HG02610 (cell line): ENCODE data around the gene GATAD2B.

Source experiments
- ATAC-seq: cut with Tn5 transposase; IDR thresholded peaks from one replicate; pipeline ENCODE4 v1.9.1; 2021; ENCODE audit warnings: mild to moderate bottlenecking, moderate library complexity; ENCODE audit not compliant: unreplicated experiment

GATAD2B gene

DNA sequence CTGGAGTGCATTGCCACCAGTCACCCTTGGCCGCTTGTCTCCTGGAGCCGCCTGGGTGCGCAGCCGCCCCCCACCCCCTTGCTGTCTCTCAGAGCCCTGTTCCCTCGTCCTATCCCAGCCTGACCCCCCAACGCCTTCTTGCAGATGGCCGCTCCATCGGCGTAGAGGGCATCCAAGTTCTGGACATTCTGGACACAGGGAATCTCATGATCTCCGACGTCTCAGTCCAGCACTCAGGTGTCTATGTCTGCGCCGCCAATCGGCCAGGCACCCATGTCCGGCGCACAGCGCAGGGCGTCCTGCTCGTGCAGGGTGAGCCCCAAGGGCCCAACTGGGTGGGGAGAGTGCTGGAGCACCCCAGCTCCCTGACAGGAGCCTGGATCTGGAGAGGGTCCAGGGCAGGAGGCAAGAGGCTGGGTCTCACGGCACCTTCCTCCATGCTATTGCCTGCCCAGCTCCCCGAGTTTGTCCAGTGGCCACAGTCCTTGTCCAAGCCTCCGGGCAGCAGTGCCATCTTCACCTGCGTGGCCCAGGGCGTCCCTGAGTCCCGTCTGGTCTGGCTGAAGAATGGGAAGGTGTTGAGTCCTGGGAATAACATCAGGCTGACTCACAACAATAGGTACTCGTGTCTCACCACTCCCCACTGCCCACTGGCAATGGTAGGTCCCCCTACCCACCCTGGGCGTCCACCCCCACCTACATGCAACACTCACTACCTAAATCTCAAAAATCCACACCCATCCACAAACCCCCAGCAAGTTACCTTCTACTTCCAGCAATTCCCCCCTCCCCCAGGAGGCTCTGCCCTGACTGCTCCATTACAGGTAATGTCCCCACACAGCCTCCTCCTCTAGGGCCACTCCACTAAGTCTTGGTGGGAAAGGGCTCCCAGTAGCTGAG, 123.0 kb downstream of the GATAD2B start:
- no peak for ATAC-seq

DNA sequence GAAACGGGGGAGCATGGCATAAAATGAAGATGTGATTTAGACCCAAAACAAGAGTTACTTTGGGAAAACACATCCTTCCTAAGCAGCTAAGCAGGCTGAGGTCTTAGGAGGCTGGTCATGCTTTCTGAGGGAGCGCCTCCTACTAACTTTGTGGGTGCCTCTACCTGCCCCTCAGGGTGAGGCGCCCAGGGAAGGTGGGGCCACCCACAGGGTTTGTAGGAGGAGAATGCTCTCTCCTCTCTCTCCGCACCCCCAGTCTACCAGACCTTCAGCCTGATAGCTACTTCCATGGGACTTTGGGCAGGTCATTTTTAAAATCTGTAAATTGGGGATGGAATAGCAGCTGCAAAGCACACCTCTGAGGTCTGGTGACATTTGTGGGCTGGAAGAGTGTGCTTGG, 123.8 kb downstream of the GATAD2B start:
- ATAC-seq: no peak

DNA sequence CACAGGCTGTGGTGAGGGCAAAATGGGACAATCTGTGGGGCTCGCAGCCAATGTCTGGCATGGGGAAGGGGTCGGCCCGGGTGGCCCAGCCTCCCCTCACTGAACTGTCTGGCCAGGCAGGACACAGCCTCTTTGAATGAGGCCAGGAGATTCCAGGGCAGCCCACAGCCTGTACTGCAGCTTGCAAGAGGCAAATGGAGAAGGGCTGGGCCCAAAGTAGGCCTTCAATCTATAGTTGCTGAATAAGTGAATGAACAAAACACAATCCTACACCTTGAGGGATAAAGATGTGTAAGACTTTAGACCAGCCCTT, 124.3 kb downstream of the GATAD2B start:
- ATAC-seq: no peak

- no peak for ATAC-seq
Observed at GRCh38 chr1:153796786-153797659, 125.7 kb downstream of the GATAD2B start.

GRCh38 chr1:153795934-153796785, 126.6 kb downstream of the GATAD2B start:
- no peak for ATAC-seq

DNA sequence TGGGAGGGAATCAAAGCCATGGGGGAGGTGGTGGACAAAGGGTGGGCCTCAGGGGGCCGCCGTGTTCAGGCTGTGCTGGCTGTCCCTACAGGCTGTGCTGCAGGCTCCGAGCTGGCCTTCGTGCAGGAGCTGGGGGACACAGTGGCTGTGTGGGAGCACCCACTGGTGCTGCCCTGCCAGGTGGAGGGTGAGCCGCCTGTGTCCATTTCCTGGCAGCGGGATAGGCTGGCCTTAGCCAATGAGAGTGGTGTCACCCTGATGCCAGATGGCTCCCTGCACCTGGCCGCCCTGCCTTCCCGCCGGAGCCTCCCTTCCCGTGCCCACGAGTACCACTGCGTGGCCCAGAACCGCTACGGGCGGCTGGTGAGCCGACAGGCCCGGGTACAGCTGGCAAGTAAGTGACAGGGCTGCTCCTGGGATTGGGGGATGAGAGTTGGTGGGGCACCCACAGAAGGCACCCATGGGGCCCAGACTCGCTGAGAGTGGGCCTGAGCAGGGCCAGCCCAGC, 127.4 kb downstream of the GATAD2B start:
- no peak for ATAC-seq

DNA sequence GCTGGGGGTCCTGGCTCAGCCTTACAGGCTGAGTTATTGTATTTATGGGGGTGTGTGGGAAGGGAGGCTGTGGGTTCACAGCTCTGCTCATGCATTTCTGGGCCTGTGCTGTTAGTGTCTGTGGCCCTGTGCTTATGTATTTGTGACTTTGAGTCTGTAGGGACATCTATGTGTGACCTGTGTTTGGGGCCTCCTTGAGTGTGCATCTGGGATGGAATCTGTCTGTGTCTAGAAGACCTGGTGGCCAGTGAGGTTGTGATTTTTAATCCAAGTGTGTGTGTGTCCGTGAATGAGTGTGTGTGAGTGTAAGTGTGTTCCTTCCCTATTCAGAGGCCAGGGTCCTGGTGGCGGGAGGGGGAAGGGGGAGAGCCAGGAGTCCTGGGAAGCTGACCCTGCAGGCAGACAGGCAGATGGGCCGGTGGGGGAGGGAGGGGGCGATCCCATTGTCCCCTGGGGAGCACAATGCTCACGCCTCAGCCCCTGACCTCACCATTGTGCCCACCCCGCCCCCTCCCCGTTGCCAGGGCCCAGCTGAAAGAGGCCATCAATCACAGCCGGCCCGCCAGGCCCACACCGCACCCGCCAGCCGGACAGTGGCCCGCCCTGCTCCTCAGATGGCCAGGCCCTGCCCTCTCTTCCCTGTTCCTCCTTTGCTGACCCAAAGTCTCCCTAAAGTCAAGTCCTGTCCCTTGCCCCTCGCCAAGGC, 128.0 kb downstream of the GATAD2B start:
- no peak for ATAC-seq

GRCh38 chr1:153793973-153794615, 128.7 kb downstream of the GATAD2B start:
- ATAC-seq: no peak

DNA sequence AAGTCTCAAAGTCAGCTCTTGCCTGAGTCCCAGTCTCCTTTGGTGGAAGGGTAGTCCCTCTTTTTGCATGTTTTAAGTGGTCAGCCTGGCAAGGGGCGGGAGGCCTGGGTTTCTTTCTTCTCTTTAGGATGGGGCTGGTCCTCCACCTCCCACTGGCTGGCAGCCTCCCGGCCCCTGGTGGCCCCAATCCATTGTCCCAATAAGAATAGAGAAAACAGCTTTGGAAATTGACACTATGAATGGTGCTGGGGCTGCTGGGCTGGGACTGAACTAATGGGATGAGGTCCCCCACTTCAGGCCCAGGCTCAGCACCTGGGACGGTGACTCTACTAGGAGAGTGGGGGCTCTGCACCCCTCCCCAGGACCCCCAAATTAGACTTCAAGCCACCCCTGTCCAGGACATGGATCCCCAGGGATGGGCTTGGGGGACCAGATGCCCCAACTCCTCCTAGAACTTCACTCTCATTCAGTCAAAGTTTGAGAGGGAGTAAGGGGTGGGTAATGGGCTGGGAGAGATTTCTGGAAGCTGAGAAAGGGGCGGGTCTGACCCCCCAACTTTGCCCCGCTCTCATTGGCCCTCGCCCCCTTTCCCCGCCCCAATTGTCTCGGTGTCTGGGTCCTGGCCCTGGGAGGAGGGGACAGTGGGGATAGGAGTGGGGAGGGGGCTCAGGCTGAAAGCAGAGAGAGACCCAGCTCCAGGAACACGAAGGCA, 129.4 kb downstream of the GATAD2B start:
- no peak for ATAC-seq

DNA sequence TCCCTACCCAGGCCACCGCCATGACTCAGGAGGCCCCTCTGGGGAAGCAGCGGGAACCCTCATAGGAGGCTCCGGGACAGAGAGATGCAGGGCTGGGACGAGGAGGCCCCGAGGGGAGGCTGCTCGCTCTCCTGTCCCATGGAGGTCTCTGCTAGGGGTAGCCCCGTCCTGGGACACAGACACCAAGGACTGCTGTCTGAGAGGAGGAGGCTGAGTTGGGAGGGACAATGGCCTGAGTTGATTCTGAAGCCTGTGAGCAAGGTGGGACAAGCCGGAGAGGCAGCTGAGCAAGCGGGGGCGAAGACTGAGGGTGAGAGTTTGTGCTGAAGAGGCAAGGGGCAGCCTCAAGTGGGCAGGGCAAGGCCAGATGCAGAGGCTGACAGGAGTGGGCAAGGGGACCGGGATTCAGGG, 130.1 kb downstream of the GATAD2B start:
- no peak for ATAC-seq

GRCh38 chr1:153791648-153792253, 131.0 kb downstream of the GATAD2B start:
- no peak for ATAC-seq

DNA sequence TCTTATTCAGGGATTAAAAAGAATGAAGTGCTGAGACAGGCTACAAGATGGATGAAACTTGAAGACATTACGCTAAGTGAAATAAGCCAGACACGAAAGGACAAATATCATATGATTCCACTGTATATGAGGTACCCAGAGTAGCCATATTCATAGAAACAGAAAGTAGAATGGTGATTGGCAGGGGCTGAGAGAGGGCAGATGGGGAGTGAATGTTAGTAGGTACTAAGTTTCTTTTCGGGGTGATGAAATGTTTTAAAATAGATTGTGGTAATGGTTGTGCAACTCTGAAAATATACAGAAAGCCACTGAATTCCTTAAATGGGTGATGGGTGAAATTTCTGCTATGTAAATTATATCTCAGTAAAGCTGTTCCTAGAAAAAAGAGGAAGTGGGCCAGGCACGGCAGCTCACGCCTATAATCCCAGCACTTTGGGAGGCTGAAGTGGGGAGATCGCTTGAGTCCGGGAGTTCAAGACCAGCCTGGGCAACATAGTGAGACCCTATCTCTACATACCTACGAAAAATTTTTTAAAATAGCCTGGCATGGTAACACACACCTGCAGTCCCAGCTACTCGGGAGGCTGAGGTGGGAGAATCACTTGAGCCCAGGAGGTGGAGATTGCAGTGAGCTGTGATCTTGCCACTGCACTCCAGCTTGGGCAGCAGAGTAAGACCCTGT, 131.7 kb downstream of the GATAD2B start:
- ATAC-seq: peak; percentile 86

DNA sequence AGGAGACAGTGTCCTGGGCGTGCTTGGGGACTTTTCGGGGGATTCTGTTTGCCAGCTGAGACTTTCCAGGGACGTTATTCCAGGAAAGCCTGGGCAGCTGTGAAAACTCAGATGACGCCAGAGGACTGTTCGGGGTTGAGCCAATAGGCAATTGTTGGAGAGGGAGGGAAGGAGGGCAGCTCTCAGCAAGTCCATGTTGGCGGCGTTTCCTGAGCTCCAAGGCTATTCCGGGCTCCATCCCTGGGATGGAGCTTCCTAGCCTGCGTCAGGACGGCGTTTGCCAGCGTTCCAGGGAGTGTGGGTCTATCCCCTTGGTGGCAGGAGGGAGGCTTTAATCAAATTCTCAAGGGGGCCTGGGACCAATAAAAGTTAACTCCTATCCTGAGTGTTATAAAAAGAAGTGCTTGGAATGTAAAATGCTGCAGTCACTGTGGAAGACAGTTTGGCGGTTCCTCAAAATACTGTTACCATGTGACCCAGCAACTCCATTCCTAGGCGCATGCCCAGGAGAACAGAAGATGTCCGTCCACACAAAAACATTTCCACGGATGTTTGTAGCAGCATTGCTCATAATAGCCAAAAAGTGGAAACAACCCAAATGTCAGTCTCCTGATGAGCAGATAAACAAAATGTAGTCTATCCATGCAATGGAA, 132.3 kb downstream of the GATAD2B start:
- peak; percentile 16 for ATAC-seq

GRCh38 chr1:153789478-153790034, 133.2 kb downstream of the GATAD2B start:
- no peak for ATAC-seq

- no peak for ATAC-seq
Observed at GRCh38 chr1:153786038-153786790, 136.6 kb downstream of the GATAD2B start.
